ACHN (cell line): ENCODE data around the gene CHSY1.

Source experiments
- DNase-seq: peaks from one replicate; pipeline ENCODE4 v3.0.0-alpha.2; 2015
- in situ Hi-C: cut with HindIII; loops from 2 replicates; pipeline ENCODE4 v1.10.0; 2017; ENCODE audit warnings: low sequenced_read_pairs, low pct_ligation_motif_present, low pct_unique_long_range_greater_than_20kb

Gene CHSY1

GRCh38 chr15:101273534-101273933 is 21.7 kb upstream of the CHSY1 start:
- no peak for DNase-seq
- in situ Hi-C loops: no loop called here

- in situ Hi-C loops: no loop called here
- DNase-seq: no peak
These were observed 20.7 kb upstream of the CHSY1 start for GRCh38 chr15:101272584-101272983.

GRCh38 chr15:101269479-101270223 is 17.8 kb upstream of the CHSY1 start:
- in situ Hi-C loops: no loop called here

GRCh38 chr15:101267320-101268104 is 15.7 kb upstream of the CHSY1 start:
- in situ Hi-C loops: no loop called here
- DNase-seq: no peak

More at GRCh38 chr15:101269479-101270223, 17.8 kb upstream of the CHSY1 start:
- DNase-seq: no peak

GRCh38 chr15:101266787-101267186 is 14.9 kb upstream of the CHSY1 start:
- in situ Hi-C loops: no loop called here
- DNase-seq: no peak

GRCh38 chr15:101266034-101266433 is 14.2 kb upstream of the CHSY1 start:
- in situ Hi-C loops: no loop called here
- no peak for DNase-seq

- in situ Hi-C loops: no loop called here
These were observed 13.2 kb upstream of the CHSY1 start for GRCh38 chr15:101264911-101265641.

GRCh38 chr15:101264011-101264410 is 12.2 kb upstream of the CHSY1 start:
- in situ Hi-C loops: no loop called here
- no peak for DNase-seq

More at GRCh38 chr15:101264911-101265641, 13.2 kb upstream of the CHSY1 start:
- DNase-seq: no peak

- in situ Hi-C loops: no loop called here
- no peak for DNase-seq
These were observed 10.7 kb upstream of the CHSY1 start for GRCh38 chr15:101262551-101262950.

- DNase-seq: peak; percentile 68
- in situ Hi-C loops: no loop called here
These were observed 6.6 kb upstream of the CHSY1 start for GRCh38 chr15:101258238-101259144.

GRCh38 chr15:101256757-101257156 is 4.9 kb upstream of the CHSY1 start:
- in situ Hi-C loops: no loop called here
- peak; percentile 40 for DNase-seq

- no peak for DNase-seq
- in situ Hi-C loops: no loop called here
These were observed 3.9 kb upstream of the CHSY1 start for GRCh38 chr15:101255615-101256241.

- in situ Hi-C loops: no loop called here
- DNase-seq: no peak
These were observed 3.2 kb upstream of the CHSY1 start for GRCh38 chr15:101255051-101255395.

GRCh38 chr15:101254157-101255050 is 2.6 kb upstream of the CHSY1 start:
- in situ Hi-C loops: no loop called here
- no peak for DNase-seq

- no peak for DNase-seq
- in situ Hi-C loops: no loop called here
These were observed 988 bp upstream of the CHSY1 start for GRCh38 chr15:101252836-101253235.

GRCh38 chr15:101250873-101251829 is 697 bp downstream of the CHSY1 start:
- peak; percentile 27 for DNase-seq
- in situ Hi-C loops: no loop called here
